HG03097 (cell line): ENCODE results near the gene BNC2.

Experiments used
- ATAC-seq: cut with Tn5 transposase; IDR thresholded peaks from one replicate; pipeline ENCODE4 v1.9.1; 2021; ENCODE audit not compliant: unreplicated experiment, low FRiP score

Gene BNC2

GRCh38 chr9:16871336-16872151, 1.1 kb upstream of the BNC2 start:
- no peak for ATAC-seq

GRCh38 chr9:16869882-16870595, 431 bp downstream of the BNC2 start:
- no peak for ATAC-seq

GRCh38 chr9:16869131-16869881, 1.2 kb downstream of the BNC2 start:
- no peak for ATAC-seq

GRCh38 chr9:16868701-16869100, 1.8 kb downstream of the BNC2 start:
- ATAC-seq, result no peak

- ATAC-seq, result no peak
Measured at GRCh38 chr9:16867576-16868311, 2.7 kb downstream of the BNC2 start.

- no peak for ATAC-seq
Measured at GRCh38 chr9:16866587-16866986, 3.9 kb downstream of the BNC2 start.

- ATAC-seq, result no peak
Measured at GRCh38 chr9:16864649-16865434, 5.6 kb downstream of the BNC2 start.

GRCh38 chr9:16848179-16848578, 22.3 kb downstream of the BNC2 start:
- ATAC-seq, result no peak

GRCh38 chr9:16846986-16847385, 23.5 kb downstream of the BNC2 start:
- no peak for ATAC-seq

- no peak for ATAC-seq
Measured at GRCh38 chr9:16846367-16846766, 24.1 kb downstream of the BNC2 start.

GRCh38 chr9:16834817-16835216, 35.7 kb downstream of the BNC2 start:
- no peak for ATAC-seq

- no peak for ATAC-seq
Measured at GRCh38 chr9:16833296-16833835, 37.1 kb downstream of the BNC2 start.

GRCh38 chr9:16832101-16832500, 38.4 kb downstream of the BNC2 start:
- ATAC-seq, result no peak

- no peak for ATAC-seq
Measured at GRCh38 chr9:16830806-16831205, 39.7 kb downstream of the BNC2 start.

- ATAC-seq, result no peak
Measured at GRCh38 chr9:16828340-16829281, 41.9 kb downstream of the BNC2 start.

GRCh38 chr9:16825971-16826625, 44.4 kb downstream of the BNC2 start:
- no peak for ATAC-seq

- no peak for ATAC-seq
Measured at GRCh38 chr9:16825331-16825725, 45.1 kb downstream of the BNC2 start.
